ENCODE measurements around the gene FN3K.
A peak's percentile ranks its signal among the peaks of the same experiment; 100 is the strongest.

FN3K gene

GRCh38 chr17:82703935-82704865 lies 31.2 kb upstream of the FN3K start:
- no peak for DNase-seq (ENCODE audit: low read depth in 2 of 2)

- no peak for DNase-seq (ENCODE audit: low read depth in 2 of 2)
These were observed 30.5 kb upstream of the FN3K start for GRCh38 chr17:82704886-82705285.

- DNase-seq (ENCODE audit: low read depth in 2 of 2), result no peak
These were observed 29.7 kb upstream of the FN3K start for GRCh38 chr17:82705756-82706155.

- DNase-seq (ENCODE audit: low read depth in 2 of 2), result no peak
These were observed 26.3 kb upstream of the FN3K start for GRCh38 chr17:82709024-82709675.

- DNase-seq (ENCODE audit: low read depth in 2 of 2), result no peak
These were observed 25.5 kb upstream of the FN3K start for GRCh38 chr17:82709676-82710498.

- no peak for DNase-seq (ENCODE audit: low read depth in 2 of 2)
These were observed 24.7 kb upstream of the FN3K start for GRCh38 chr17:82710499-82711232.

GRCh38 chr17:82713071-82713723 lies 22.2 kb upstream of the FN3K start:
- no peak for DNase-seq (ENCODE audit: low read depth in 2 of 2)

- peak; percentile 76 to 94 for DNase-seq (ENCODE audit: low read depth in 2 of 2)
These were observed 19.0 kb upstream of the FN3K start, which contains the start of gene FN3KRP for GRCh38 chr17:82716203-82717010. Gene FN3KRP, plus strand, starts transcription at chr17:82716706. Its CDS starts 50 bp downstream, at chr17:82716756.

GRCh38 chr17:82718986-82719685 lies 16.3 kb upstream of the FN3K start:
- DNase-seq (ENCODE audit: low read depth in 2 of 2), result no peak

- no peak for DNase-seq (ENCODE audit: low read depth in 2 of 2)
These were observed 15.2 kb upstream of the FN3K start for GRCh38 chr17:82720204-82720603.

- DNase-seq (ENCODE audit: low read depth in 2 of 2), result no peak
These were observed 12.9 kb upstream of the FN3K start for GRCh38 chr17:82722341-82723013.

GRCh38 chr17:82723169-82723807 lies 12.1 kb upstream of the FN3K start:
- DNase-seq (ENCODE audit: low read depth in 2 of 2), result no peak

GRCh38 chr17:82726427-82726826 lies 9.0 kb upstream of the FN3K start:
- no peak for DNase-seq (ENCODE audit: low read depth in 2 of 2)

GRCh38 chr17:82729479-82730260 lies 5.7 kb upstream of the FN3K start:
- no peak for DNase-seq (ENCODE audit: low read depth in 2 of 2)

- no peak for DNase-seq (ENCODE audit: low read depth in 2 of 2)
These were observed 3.2 kb upstream of the FN3K start for GRCh38 chr17:82732118-82732743.

GRCh38 chr17:82736511-82737185 lies 1.2 kb downstream of the FN3K start:
- DNase-seq (ENCODE audit: low read depth in 2 of 2), result no peak

Data from activated CD4-positive, alpha-beta T cell treated with anti-CD3 and anti-CD28 coated beads for 24 hours (primary cell).